Duodenal mucosa (tissue), 2 donors: ENCODE results near the gene EIF1.
"Not testable (repeated sequence)": the region's sequence is repeated elsewhere in the genome, so short reads cannot be mapped to it uniquely, and the experiment has no call there.

Source experiments
- H3K27ac ChIP-seq: one replicate; pipeline ENCODE4 v1.7.0; 2013; ENCODE audit warnings: low read depth, low read length
- H3K27me3 ChIP-seq, 2 donors: one replicate each; pipeline ENCODE4 v1.7.0; 2013; ENCODE audit warnings: low read length in 2 of 2, control low read depth in 1 of 2; ENCODE audit not compliant: insufficient read depth in 2 of 2, control insufficient read depth in 1 of 2
- H3K36me3 ChIP-seq, 2 donors: one replicate each; pipeline ENCODE4 v1.7.0; 2013; ENCODE audit warnings: low read length in 2 of 2, control low read depth in 1 of 2; ENCODE audit not compliant: insufficient read depth in 2 of 2, control insufficient read depth in 1 of 2
- H3K4me1 ChIP-seq, 2 donors: one replicate each; pipeline ENCODE4 v1.7.0; 2013; ENCODE audit warnings: low read length in 2 of 2, control low read depth in 1 of 2; ENCODE audit not compliant: insufficient read depth in 2 of 2, control insufficient read depth in 1 of 2
- H3K4me3 ChIP-seq, 2 donors: one replicate each; pipeline ENCODE4 v1.7.0; 2013; ENCODE audit warnings: low read length in 2 of 2, low read depth in 1 of 2
- H3K9ac ChIP-seq, 2 donors: one replicate each; pipeline ENCODE4 v1.7.0; 2013; ENCODE audit warnings: low read length in 2 of 2, low read depth in 1 of 2
- H3K9me3 ChIP-seq, 2 donors: one replicate each; pipeline ENCODE4 v1.7.0; 2013; ENCODE audit warnings: low read length in 2 of 2, control low read depth in 1 of 2; ENCODE audit not compliant: control insufficient read depth in 1 of 2

The EIF1 gene

GRCh38 chr17:41665566-41666236, 23.0 kb upstream of the EIF1 start:
- Histone ChIP-seq H3K9ac (peak overlapping the region; percentile 93 to 94), H3K27ac (peak overlapping the region; percentile 74), H3K4me3 (peak overlapping the region; percentile 79 to 93), H3K9me3 (no peaks in the 10 kb centered on the region), H3K4me1 (peaks cover 21 to 24% of the 10 kb centered on the region in 2 donors), H3K27me3 (no peaks in the 10 kb centered on the region), H3K36me3 (no peaks in the 10 kb centered on the region)

GRCh38 chr17:41666237-41666641, 22.4 kb upstream of the EIF1 start:
- Histone ChIP-seq H3K9ac (peak overlapping the region; percentile 93 to 94), H3K4me3 (peak overlapping the region; percentile 79 to 93), H3K36me3 (no peaks in the 10 kb centered on the region), H3K4me1 (peaks cover 21 to 24% of the 10 kb centered on the region in 2 donors), H3K27me3 (no peaks in the 10 kb centered on the region), H3K27ac (peak overlapping the region; percentile 74), H3K9me3 (no peaks in the 10 kb centered on the region)

GRCh38 chr17:41666708-41667279, 21.9 kb upstream of the EIF1 start:
- H3K9me3 ChIP-seq: no peaks in the 10 kb centered on the region
- peak overlapping the region; percentile 76 to 93 for H3K9ac ChIP-seq
- no peaks in the 10 kb centered on the region for H3K36me3 ChIP-seq
- H3K27me3 ChIP-seq: no peaks in the 10 kb centered on the region
- peak overlapping the region; percentile 79 to 93 for H3K4me3 ChIP-seq
- peaks cover 21 to 24% of the 10 kb centered on the region in 2 donors for H3K4me1 ChIP-seq
- peak overlapping the region; percentile 74 for H3K27ac ChIP-seq

GRCh38 chr17:41667280-41668041, 21.2 kb upstream of the EIF1 start:
- H3K4me1 ChIP-seq: peaks cover 18 to 24% of the 10 kb centered on the region in 2 donors
- H3K4me3 ChIP-seq: peak overlapping the region; percentile 79 to 93
- H3K9me3 ChIP-seq: no peaks in the 10 kb centered on the region
- H3K27me3 ChIP-seq: no peaks in the 10 kb centered on the region
- H3K27ac ChIP-seq: peak overlapping the region; percentile 30
- peak overlapping the region; percentile 47 to 93 for H3K9ac ChIP-seq
- H3K36me3 ChIP-seq: no peaks in the 10 kb centered on the region

- peaks cover 15 to 16% of the 10 kb centered on the region in 2 donors for H3K4me1 ChIP-seq
- no peaks in the 10 kb centered on the region for H3K27me3 ChIP-seq
- no peak overlapping the region for H3K27ac ChIP-seq
- no peak overlapping the region for H3K4me3 ChIP-seq
- no peaks in the 10 kb centered on the region for H3K9me3 ChIP-seq
- no peak overlapping the region for H3K9ac ChIP-seq
- H3K36me3 ChIP-seq: no peaks in the 10 kb centered on the region
These were observed 16.5 kb upstream of the EIF1 start for GRCh38 chr17:41672153-41672552.

- H3K4me1 ChIP-seq: peaks cover 15 to 27% of the 10 kb centered on the region in 2 donors
- H3K27me3 ChIP-seq, H3K36me3 ChIP-seq, H3K9ac ChIP-seq, H3K27ac ChIP-seq, H3K9me3 ChIP-seq, H3K4me3 ChIP-seq: not testable (repeated sequence)
These were observed 13.3 kb upstream of the EIF1 start for GRCh38 chr17:41675157-41676057.

GRCh38 chr17:41676058-41676419, 12.6 kb upstream of the EIF1 start:
- Histone ChIP-seq H3K27ac (no peak overlapping the region), H3K36me3 (no peaks in the 10 kb centered on the region), H3K27me3 (no peaks in the 10 kb centered on the region), H3K4me3 (no peak overlapping the region), H3K4me1 (peaks cover 15 to 27% of the 10 kb centered on the region in 2 donors), H3K9ac (no peak overlapping the region), H3K9me3 (no peaks in the 10 kb centered on the region)

GRCh38 chr17:41678411-41678906, 10.2 kb upstream of the EIF1 start:
- Histone ChIP-seq H3K27me3 (no peaks in the 10 kb centered on the region), H3K27ac (peak overlapping the region; percentile 63), H3K9me3 (no peaks in the 10 kb centered on the region), H3K9ac (peak overlapping the region; percentile 28 to 64), H3K36me3 (no peaks in the 10 kb centered on the region), H3K4me1 (peaks cover 15 to 27% of the 10 kb centered on the region in 2 donors), H3K4me3 (peak overlapping the region; percentile 57 to 68)

GRCh38 chr17:41678907-41679739, 9.6 kb upstream of the EIF1 start:
- Histone ChIP-seq H3K9me3 (no peaks in the 10 kb centered on the region), H3K27me3 (no peaks in the 10 kb centered on the region), H3K36me3 (no peaks in the 10 kb centered on the region), H3K4me1 (peaks cover 15 to 27% of the 10 kb centered on the region in 2 donors), H3K4me3 (peak overlapping the region; percentile 57 to 68), H3K9ac (peak overlapping the region; percentile 28 to 64), H3K27ac (peak overlapping the region; percentile 63)
